Tongue (tissue), 2 donors: Measurements from ENCODE around the gene DEFB131A. TPM values are rescaled to one million over a fixed set of nuclear protein-coding genes. Genes with fewer than 3 reads are reported as not detected.
"Not testable (repeated sequence)": the region's sequence is repeated elsewhere in the genome, so short reads cannot be mapped to it uniquely, and the experiment has no call there.

Source experiments
- DNase-seq: peaks from one replicate; pipeline ENCODE4 v3.0.0-alpha.2; 2015
- total RNA-seq: library from RNA; depleted of rRNA; stranded (reverse); fragments of >200 nt; gene quantifications from one replicate; pipeline ENCODE4 v1.2.3, GENCODE V29; 2014

Gene DEFB131A
- not detected for total RNA-seq

GRCh38 chr4:9444114-9444513 lies at the start of gene DEFB131A:
Gene DEFB131A, plus strand, starts transcription at chr4:9444414. Its CDS starts 120 bp downstream, at chr4:9444534.
- DNase-seq, result not testable (repeated sequence)

GRCh38 chr4:9405774-9406173 lies 38.4 kb upstream of the DEFB131A start:
- not testable (repeated sequence) for DNase-seq

- not testable (repeated sequence) for DNase-seq
Observed at GRCh38 chr4:9406491-9406890, 37.7 kb upstream of the DEFB131A start.

GRCh38 chr4:9409793-9410192 lies 34.4 kb upstream of the DEFB131A start:
- no peak for DNase-seq

GRCh38 chr4:9421884-9422455 lies 22.2 kb upstream of the DEFB131A start:
- DNase-seq, result not testable (repeated sequence)

GRCh38 chr4:9425916-9426315 lies 18.3 kb upstream of the DEFB131A start:
- DNase-seq, result not testable (repeated sequence)

- not testable (repeated sequence) for DNase-seq
Observed at GRCh38 chr4:9430061-9430460, 14.2 kb upstream of the DEFB131A start.

- not testable (repeated sequence) for DNase-seq
Observed at GRCh38 chr4:9433320-9433719, 10.9 kb upstream of the DEFB131A start.

- DNase-seq, result not testable (repeated sequence)
Observed at GRCh38 chr4:9436728-9437127, 7.5 kb upstream of the DEFB131A start.

GRCh38 chr4:9442355-9442754 lies 1.9 kb upstream of the DEFB131A start:
- not testable (repeated sequence) for DNase-seq

GRCh38 chr4:9444681-9445080 lies 467 bp downstream of the DEFB131A start:
- DNase-seq, result not testable (repeated sequence)

- not testable (repeated sequence) for DNase-seq
Observed at GRCh38 chr4:9452251-9452650, 8.0 kb downstream of the DEFB131A start.

GRCh38 chr4:9454284-9454683 lies 10.1 kb downstream of the DEFB131A start:
- DNase-seq, result not testable (repeated sequence)

GRCh38 chr4:9455046-9455445 lies 10.8 kb downstream of the DEFB131A start:
- not testable (repeated sequence) for DNase-seq

GRCh38 chr4:9479466-9479865 lies 35.3 kb downstream of the DEFB131A start:
- DNase-seq, result not testable (repeated sequence)

GRCh38 chr4:9480066-9480465 lies 35.9 kb downstream of the DEFB131A start:
- DNase-seq, result not testable (repeated sequence)

- not testable (repeated sequence) for DNase-seq
Observed at GRCh38 chr4:9482871-9483270, 38.7 kb downstream of the DEFB131A start.

- DNase-seq, result not testable (repeated sequence)
Observed at GRCh38 chr4:9483682-9484081, 39.5 kb downstream of the DEFB131A start.

GRCh38 chr4:9486880-9487279 lies 42.7 kb downstream of the DEFB131A start:
- not testable (repeated sequence) for DNase-seq

GRCh38 chr4:9488796-9489195 lies 44.6 kb downstream of the DEFB131A start:
- not testable (repeated sequence) for DNase-seq

- not testable (repeated sequence) for DNase-seq
Observed at GRCh38 chr4:9490496-9490895, 46.3 kb downstream of the DEFB131A start.

- not testable (repeated sequence) for DNase-seq
Observed at GRCh38 chr4:9490986-9491385, 46.8 kb downstream of the DEFB131A start.

- not testable (repeated sequence) for DNase-seq
Observed at GRCh38 chr4:9493589-9493988, 49.4 kb downstream of the DEFB131A start.
